Spleen (tissue), 11 donors: ENCODE measurements around the gene ZDHHC6. TPM values are rescaled to one million over a fixed set of nuclear protein-coding genes. Genes with fewer than 3 reads are reported as not detected.
A peak's percentile ranks its signal among the peaks of the same experiment; 100 is the strongest.

ENCODE experiments used
- DNase-seq: peaks from one replicate; pipeline ENCODE4 v3.0.0-alpha.2; 2020
- H3K27ac ChIP-seq, 8 donors: fragments of 200-600 bp; sonication (generic) in 7 of 8; 1 replicate in 4 of 8; 2 replicates in 4 of 8; pipeline versions ENCODE4 v1.5.0 to v1.8.0; 2016 to 2021; ENCODE audit warnings: inconsistent platforms in 4 of 8, mild to moderate bottlenecking in 4 of 8, moderate library complexity in 1 of 8
- H3K27me3 ChIP-seq, 7 donors: fragments of 200-600 bp; sonication (generic) in 6 of 7; replicated peaks in 1 of 7; 1 replicate in 4 of 7; 2 replicates in 3 of 7; pipeline versions ENCODE4 v1.5.0 to v1.8.0; 2016 to 2021; ENCODE audit warnings: inconsistent platforms in 3 of 7, mild to moderate bottlenecking in 1 of 7
- H3K36me3 ChIP-seq, 6 donors: fragments of 200-600 bp; sonication (generic) in 5 of 6; 1 replicate in 4 of 6; 2 replicates in 2 of 6; pipeline versions ENCODE4 v1.5.0 to v1.8.0; 2016 to 2021; ENCODE audit warnings: inconsistent platforms in 2 of 6
- H3K4me1 ChIP-seq, 6 donors: fragments of 200-600 bp; sonication (generic) in 5 of 6; 1 replicate in 3 of 6; 2 replicates in 3 of 6; pipeline versions ENCODE4 v1.5.0 to v1.8.0; 2016 to 2021; ENCODE audit warnings: inconsistent platforms in 3 of 6
- H3K4me3 ChIP-seq, 8 donors: fragments of 200-600 bp; sonication (generic) in 7 of 8; 1 replicate in 4 of 8; 2 replicates in 4 of 8; pipeline versions ENCODE4 v1.5.0 to v1.8.0; 2016 to 2021; ENCODE audit warnings: inconsistent platforms in 4 of 8, mild to moderate bottlenecking in 4 of 8, moderate library complexity in 2 of 8
- H3K9me3 ChIP-seq, 8 donors: fragments of 200-600 bp; sonication (generic) in 7 of 8; 1 replicate in 4 of 8; 2 replicates in 4 of 8; pipeline versions ENCODE4 v1.5.0 to v1.8.0; 2016 to 2021; ENCODE audit warnings: inconsistent platforms in 4 of 8
- CTCF ChIP-seq, 11 experiments: fragments of 200-600 bp in 7 of 11; fragments of 450-650 bp in 4 of 11; sonication (generic) in 4 of 11; IDR thresholded peaks in 8 of 11; conservative IDR thresholded peaks in 3 of 11; 1 replicate in 7 of 11; 2 replicates in 4 of 11; pipeline versions ENCODE4 v1.4.0 to v1.8.0; 2016 to 2021; ENCODE audit warnings: antibody characterized with exemption in 11 of 11, inconsistent platforms in 4 of 11, mild to moderate bottlenecking in 1 of 11
- POLR2A ChIP-seq, 3 donors: fragments of 450-650 bp; IDR thresholded peaks; one replicate each; pipeline ENCODE4 v1.5.1; 2017; ENCODE audit warnings: antibody characterized with exemption in 3 of 3, mild to moderate bottlenecking in 1 of 3
- POLR2AphosphoS5 ChIP-seq, 3 donors: sonication (generic); formaldehyde crosslinking; IDR thresholded peaks; one replicate each; pipeline ENCODE4 v1.5.1; 2017; ENCODE audit warnings: antibody characterized with exemption in 3 of 3
- WGBS, 5 donors: extraction: QIAGEN DNeasy Blood & Tissue Kit in 3 of 5; methylation state at CpG; one replicate each; pipeline versions ENCODE4 v1.1.5 to v1.1.7; 2013 to 2018; 5-methylcytosine and 5-hydroxymethylcytosine counted together
- intact Hi-C: fragments of 100-400 bp; cut with DNase I; formaldehyde crosslinking; loops from one replicate; pipeline ENCODE4 v1.15.0; 2023; ENCODE audit warnings: low total_unique reads
- polyA plus RNA-seq, 3 donors: library from polyadenylated mRNA; stranded (reverse); fragments of 200-250 nt; gene quantifications; one replicate each; pipeline ENCODE4 v1.2.1, GENCODE V29; 2013
- total RNA-seq, 7 donors: library from RNA; depleted of rRNA in 3 of 7; stranded (reverse); fragments of >200 nt in 3 of 7; fragmentation: NEBNext Ultra II Directional in 4 of 7; extraction: Animal tissue kit (Norgen Biotek cat#: 25700) in 4 of 7; gene quantifications; one replicate each; pipeline versions ENCODE4 v1.1.0 to v1.2.1, GENCODE V29; 2016 to 2021
- donor health status: healthy with polysubstance abuse.
- donor health status: DM: no; HTN: no; CAD: no; lungs with moderate emphysema.
- donor health status: DM: no; HTN: no; CAD: no.
- donor health status: Bipolar disorder and iron deficiency.
- donor health status: healthy.
- donor health status: DM: no; HTN: no; CAD: no.
- donor health status: DM: yes; HTN: yes; CAD: no.

ZDHHC6 gene
- total and polyA plus RNA-seq, 10 donors, result 28.0 to 51.9 (median 38.3) TPM

- Histone ChIP-seq H3K27me3 (no peaks in the 10 kb centered on the region), H3K9me3 (no peaks in the 10 kb centered on the region), H3K36me3 (peaks cover 0 to 9% (median 0%) of the 10 kb centered on the region in 6 donors), H3K27ac (no peak overlapping the region), H3K4me3 (no peak overlapping the region), H3K4me1 (peaks cover 0 to 33% (median 4%) of the 10 kb centered on the region in 6 donors)
- no peak for TF ChIP-seq POLR2AphosphoS5 (IDR thresholded peaks at IDR 0.05)
- TF ChIP-seq CTCF (IDR thresholded peaks at IDR 0.05 in 8 of 11, conservative IDR thresholded peaks at IDR 0.05 in 3 of 11), result peak in 5 of 11 experiments; percentile 14 to 36 (median 27)
- no peak for TF ChIP-seq POLR2A (IDR thresholded peaks at IDR 0.05)
- no peak for DNase-seq
- intact Hi-C loops, result no loop called here
- 83 to 89% (median 84%) methylated on average over 3 of the region's 3 CpGs for WGBS, 5 donors
Observed at GRCh38 chr10:112475575-112476218, 29.0 kb upstream of the ZDHHC6 start.

- Histone ChIP-seq H3K27ac (no peak overlapping the region), H3K4me3 (no peak overlapping the region), H3K4me1 (peaks cover 0 to 27% (median 4%) of the 10 kb centered on the region in 6 donors), H3K27me3 (no peaks in the 10 kb centered on the region), H3K9me3 (no peaks in the 10 kb centered on the region), H3K36me3 (peaks cover 0 to 40% (median 8%) of the 10 kb centered on the region in 6 donors)
- WGBS, 5 donors, result 18 to 29% (median 25%) methylated on average over 4 of the region's 4 CpGs
- intact Hi-C loops, result no loop called here
- DNase-seq, result no peak
- TF ChIP-seq CTCF (IDR thresholded peaks at IDR 0.05 in 8 of 11, conservative IDR thresholded peaks at IDR 0.05 in 3 of 11) (peak; percentile 13 to 68 (median 59)), POLR2AphosphoS5 (IDR thresholded peaks at IDR 0.05) (no peak), POLR2A (IDR thresholded peaks at IDR 0.05) (no peak)
Observed at GRCh38 chr10:112471878-112472487, 25.3 kb upstream of the ZDHHC6 start.

DNA sequence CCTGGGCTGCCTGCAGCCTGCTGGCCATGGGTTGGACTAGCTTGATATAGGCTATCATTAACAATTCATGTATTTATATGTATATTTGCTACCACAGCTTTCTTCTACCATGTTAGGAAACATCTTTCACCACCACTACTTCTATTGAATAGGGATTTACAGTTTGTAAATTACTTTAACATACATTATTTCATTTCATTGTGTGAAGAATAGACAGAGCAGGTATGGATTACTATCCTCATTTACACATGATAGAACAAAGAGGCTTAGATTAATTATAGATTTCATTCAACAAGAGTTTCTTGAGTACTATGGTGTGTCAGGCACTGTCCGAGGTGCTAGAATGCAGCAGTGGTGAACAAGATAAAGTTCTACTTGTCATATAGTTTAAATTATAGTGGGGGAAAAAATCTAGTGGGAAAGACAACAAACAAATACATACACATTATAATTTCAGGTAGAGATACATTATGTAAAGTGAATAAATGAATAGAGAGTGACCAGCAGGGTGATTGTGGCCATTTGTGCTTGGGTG, 20.9 kb upstream of the ZDHHC6 start:
- H3K27me3 ChIP-seq, result no peaks in the 10 kb centered on the region
- H3K36me3 ChIP-seq, result peaks cover 0 to 84% (median 31%) of the 10 kb centered on the region in 6 donors
- no peak for TF ChIP-seq CTCF (IDR thresholded peaks at IDR 0.05 in 8 of 11, conservative IDR thresholded peaks at IDR 0.05 in 3 of 11)
- TF ChIP-seq POLR2AphosphoS5 (IDR thresholded peaks at IDR 0.05), result no peak
- no peak for TF ChIP-seq POLR2A (IDR thresholded peaks at IDR 0.05)
- H3K4me3 ChIP-seq, result no peak overlapping the region
- intact Hi-C loops, result no loop called here
- no peak overlapping the region for H3K27ac ChIP-seq
- WGBS, 5 donors, result 92 to 97% (median 95%) methylated on average over 1 of the region's 1 CpG
- H3K9me3 ChIP-seq, result no peaks in the 10 kb centered on the region
- peaks cover 0 to 8% (median 2%) of the 10 kb centered on the region in 6 donors for H3K4me1 ChIP-seq
- no peak for DNase-seq

- no peaks in the 10 kb centered on the region for H3K9me3 ChIP-seq
- H3K4me3 ChIP-seq, result no peak overlapping the region
- 84 to 91% (median 89%) methylated on average over 3 of the region's 3 CpGs for whole genome bisulfite sequencing, 5 donors
- H3K36me3 ChIP-seq, result peaks cover 0 to 92% (median 31%) of the 10 kb centered on the region in 6 donors
- no peaks in the 10 kb centered on the region for H3K27me3 ChIP-seq
- TF ChIP-seq POLR2A (IDR thresholded peaks at IDR 0.05) (no peak), CTCF (IDR thresholded peaks at IDR 0.05 in 8 of 11, conservative IDR thresholded peaks at IDR 0.05 in 3 of 11) (no peak), POLR2AphosphoS5 (IDR thresholded peaks at IDR 0.05) (no peak)
- DNase-seq, result no peak
- peaks cover 0 to 4% (median 1%) of the 10 kb centered on the region in 6 donors for H3K4me1 ChIP-seq
- no peak overlapping the region for H3K27ac ChIP-seq
- intact Hi-C loops, result no loop called here
Observed at GRCh38 chr10:112466802-112467201, 20.1 kb upstream of the ZDHHC6 start.
